ENCODE data around the gene RAD51B.

Gene RAD51B

GRCh38 chr14:67837011-67837624 lies 17.5 kb downstream of the RAD51B start:
- peak; percentile 60 for DNase-seq

- no peak for DNase-seq
Observed at GRCh38 chr14:67846029-67846610, 26.5 kb downstream of the RAD51B start.

GRCh38 chr14:67850066-67850830 lies 30.7 kb downstream of the RAD51B start:
- DNase-seq: no peak

- no peak for DNase-seq
Observed at GRCh38 chr14:67851785-67852410, 32.3 kb downstream of the RAD51B start.

- no peak for DNase-seq
Observed at GRCh38 chr14:67852926-67853604, 33.5 kb downstream of the RAD51B start.

GRCh38 chr14:67853715-67854114 lies 34.1 kb downstream of the RAD51B start:
- no peak for DNase-seq

- no peak for DNase-seq
Observed at GRCh38 chr14:67856827-67857226, 37.2 kb downstream of the RAD51B start.

GRCh38 chr14:67857778-67858350 lies 38.3 kb downstream of the RAD51B start:
- DNase-seq: no peak

- no peak for DNase-seq
Observed at GRCh38 chr14:67859169-67859749, 39.7 kb downstream of the RAD51B start.

GRCh38 chr14:67863223-67863622 lies 43.6 kb downstream of the RAD51B start:
- DNase-seq: no peak

- DNase-seq: no peak
Observed at GRCh38 chr14:67875175-67876006, 55.8 kb downstream of the RAD51B start.

- no peak for DNase-seq
Observed at GRCh38 chr14:67879026-67879425, 59.4 kb downstream of the RAD51B start.

- peak; percentile 4 for DNase-seq
Observed at GRCh38 chr14:67881225-67881624, 61.6 kb downstream of the RAD51B start.

GRCh38 chr14:67882986-67883555 lies 63.5 kb downstream of the RAD51B start:
- no peak for DNase-seq

GRCh38 chr14:67883717-67884116 lies 64.1 kb downstream of the RAD51B start:
- no peak for DNase-seq

GRCh38 chr14:67886191-67886590 lies 66.6 kb downstream of the RAD51B start:
- DNase-seq: no peak

- no peak for DNase-seq
Observed at GRCh38 chr14:67887478-67887877, 67.9 kb downstream of the RAD51B start.

GRCh38 chr14:67889455-67889854 lies 69.9 kb downstream of the RAD51B start:
- DNase-seq: no peak

GRCh38 chr14:67892466-67893100 lies 73.0 kb downstream of the RAD51B start:
- DNase-seq: no peak

- no peak for DNase-seq
Observed at GRCh38 chr14:67900231-67900630, 80.7 kb downstream of the RAD51B start.

Measured in NCI-H2107 (cell line).